GM06990 (cell line): Measurements from ENCODE around the gene F12.
A peak's percentile ranks its signal among the peaks of the same experiment; 100 is the strongest.
"Not testable (repeated sequence)": the region's sequence is repeated elsewhere in the genome, so short reads cannot be mapped to it uniquely, and the experiment has no call there.

Source experiments
- DNase-seq: peaks from one replicate; pipeline ENCODE4 v3.0.0-alpha.2; 2011; ENCODE audit not compliant: insufficient read length; ENCODE audit errors: extremely low read depth
- H3K27me3 ChIP-seq: replicated peaks from 2 replicates; pipeline ENCODE4 v1.6.0; 2011; ENCODE audit warnings: low read length; ENCODE audit not compliant: control insufficient read depth, insufficient read depth
- H3K36me3 ChIP-seq: 2 replicates; pipeline ENCODE4 v1.5.1; 2011; ENCODE audit warnings: low read length; ENCODE audit not compliant: control insufficient read depth, insufficient read depth
- H3K4me3 ChIP-seq: replicated peaks from 2 replicates; pipeline ENCODE4 v1.5.1; 2011; ENCODE audit warnings: low read depth, mild to moderate bottlenecking, control low read depth, low read length
- CTCF ChIP-seq: IDR thresholded peaks from 2 replicates; pipeline ENCODE4 v1.5.1; 2011; ENCODE audit warnings: low read length, control low read depth, mild to moderate bottlenecking, inconsistent platforms; ENCODE audit not compliant: insufficient read depth, poor library complexity, severe bottlenecking

Gene F12

DNA sequence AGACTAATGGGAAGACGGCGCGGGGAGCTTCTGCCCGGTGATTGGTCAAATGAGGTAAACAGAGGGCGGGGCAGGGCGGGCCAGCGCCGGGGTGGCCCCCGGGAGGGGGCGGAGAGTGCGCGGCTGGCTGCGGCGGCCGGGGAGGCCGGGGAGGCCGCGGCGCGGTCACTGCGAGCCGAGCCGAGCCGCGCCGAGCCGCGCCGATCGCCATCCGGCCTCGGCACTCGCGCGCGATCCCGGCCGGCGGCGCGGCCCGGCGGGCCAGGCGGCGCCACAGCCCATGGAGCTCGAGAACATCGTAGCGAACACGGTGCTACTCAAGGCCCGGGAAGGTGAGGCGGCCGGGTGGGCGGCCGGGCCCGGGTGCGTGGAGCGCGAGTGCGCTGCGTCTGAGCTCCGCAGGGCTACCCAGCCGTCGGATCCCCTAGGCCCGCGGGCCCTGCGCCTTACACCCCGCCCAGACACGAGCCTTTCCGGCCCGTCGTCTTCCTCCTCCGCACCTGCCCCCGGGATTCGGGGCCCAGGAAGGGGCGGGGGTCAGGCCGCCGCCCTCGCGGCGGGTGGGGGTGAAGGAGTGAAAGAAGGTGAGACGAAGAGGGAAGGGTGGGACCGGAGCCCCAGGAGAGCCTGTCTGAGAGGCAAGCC, 17.3 kb upstream of the F12 start, which contains the start of gene GRK6:
Gene GRK6, plus strand, starts transcription at position 111 of the 645 bp plus-strand sequence. Its CDS starts 170 bp downstream, at position 281.
- DNase-seq = peak; percentile 80
- peaks cover 3% of the 10 kb centered on the region for H3K36me3 ChIP-seq
- H3K27me3 ChIP-seq = no peaks in the 10 kb centered on the region
- no peak for TF ChIP-seq CTCF
- peak within 1 kb of the TSS; percentile 86 for H3K4me3 ChIP-seq

GRCh38 chr5:177425801-177426565, 16.6 kb upstream of the F12 start:
- Histone ChIP-seq H3K27me3 (no peaks in the 10 kb centered on the region), H3K36me3 (peaks cover 3% of the 10 kb centered on the region), H3K4me3 (peak overlapping the region; percentile 68)
- DNase-seq = peak; percentile 98
- TF ChIP-seq CTCF = no peak

DNA sequence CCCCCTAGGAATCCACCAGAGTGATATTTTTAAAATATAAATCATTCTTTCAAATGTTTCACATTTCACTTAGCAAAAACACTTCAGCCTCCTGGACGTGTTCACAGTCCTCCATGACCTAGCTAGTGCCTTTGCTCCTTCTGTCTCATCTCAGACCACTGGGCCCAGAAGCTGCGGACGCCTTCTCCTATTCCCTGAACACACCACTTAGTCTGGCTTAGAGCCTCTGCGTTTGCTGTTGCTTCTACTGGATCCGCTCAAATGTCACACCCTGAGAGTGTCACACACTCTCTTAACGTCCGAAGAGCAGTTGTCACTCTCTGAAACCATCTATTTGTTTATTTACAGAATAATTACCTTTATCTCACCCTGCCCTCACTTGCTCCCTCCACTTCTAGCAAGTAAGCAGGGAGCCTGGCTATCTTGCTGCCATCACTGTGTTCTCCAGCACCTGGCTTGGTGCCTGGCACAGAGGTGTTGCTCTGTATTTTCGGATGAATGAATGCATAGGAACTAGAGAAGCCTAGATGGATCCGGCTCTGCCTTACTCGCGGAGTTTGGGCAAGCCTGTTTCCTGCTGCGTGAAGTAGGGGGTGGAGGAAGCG, 15.9 kb upstream of the F12 start:
- H3K36me3 ChIP-seq = peaks cover 2% of the 10 kb centered on the region
- no peaks in the 10 kb centered on the region for H3K27me3 ChIP-seq
- DNase-seq = no peak
- peak overlapping the region; percentile 68 for H3K4me3 ChIP-seq
- no peak for TF ChIP-seq CTCF

DNA sequence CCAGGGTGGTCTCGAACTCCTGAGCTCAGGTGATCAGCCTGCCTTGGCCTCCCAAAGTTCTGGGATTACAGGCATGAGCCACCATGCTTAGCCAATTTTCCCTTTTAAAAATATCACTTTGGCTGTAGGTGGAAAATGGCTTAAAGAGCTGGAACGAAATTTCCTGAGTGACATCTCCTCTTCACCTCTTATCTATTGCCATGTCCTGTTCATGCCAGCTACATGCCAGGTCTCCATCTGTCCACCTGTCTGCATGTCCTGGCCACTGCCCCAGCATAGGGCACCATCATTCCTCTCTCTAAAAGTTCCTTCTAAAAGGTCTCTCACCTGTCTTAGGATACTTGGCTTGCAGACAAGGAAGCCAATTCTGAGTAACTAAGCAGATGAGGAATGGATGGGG, 14.3 kb upstream of the F12 start:
- H3K36me3 ChIP-seq = peaks cover 2% of the 10 kb centered on the region; the same call in 1 of the 2 replicates
- no peaks in the 10 kb centered on the region for H3K27me3 ChIP-seq
- DNase-seq = no peak
- no peak for TF ChIP-seq CTCF
- H3K4me3 ChIP-seq = no peak overlapping the region

- no peaks in the 10 kb centered on the region for H3K36me3 ChIP-seq
- H3K27me3 ChIP-seq = no peaks in the 10 kb centered on the region
- no peak for DNase-seq
- H3K4me3 ChIP-seq = no peak overlapping the region
- TF ChIP-seq CTCF = no peak
Measured at GRCh38 chr5:177421062-177421798, 11.9 kb upstream of the F12 start.

- DNase-seq, H3K4me3 ChIP-seq, H3K36me3 ChIP-seq, H3K27me3 ChIP-seq: not testable (repeated sequence)
Measured at GRCh38 chr5:177420472-177420871, 11.1 kb upstream of the F12 start.
